ENCODE measurements around the gene BRCC3. TPM values are rescaled to one million over a fixed set of nuclear protein-coding genes. Genes with fewer than 3 reads are reported as not detected.

Gene BRCC3
- total RNA-seq, 3 donors from 2014 or later: 28.5 to 35.7 (median 32.0) TPM

GRCh38 chrX:155026727-155027508 is 44.4 kb upstream of the BRCC3 start, which contains the start of gene FUNDC2:
TSS of gene FUNDC2 (plus strand) at chrX:155026844. CDS start at chrX:155026939, 95 bp downstream.
- TF ChIP-seq, protein P1, sequence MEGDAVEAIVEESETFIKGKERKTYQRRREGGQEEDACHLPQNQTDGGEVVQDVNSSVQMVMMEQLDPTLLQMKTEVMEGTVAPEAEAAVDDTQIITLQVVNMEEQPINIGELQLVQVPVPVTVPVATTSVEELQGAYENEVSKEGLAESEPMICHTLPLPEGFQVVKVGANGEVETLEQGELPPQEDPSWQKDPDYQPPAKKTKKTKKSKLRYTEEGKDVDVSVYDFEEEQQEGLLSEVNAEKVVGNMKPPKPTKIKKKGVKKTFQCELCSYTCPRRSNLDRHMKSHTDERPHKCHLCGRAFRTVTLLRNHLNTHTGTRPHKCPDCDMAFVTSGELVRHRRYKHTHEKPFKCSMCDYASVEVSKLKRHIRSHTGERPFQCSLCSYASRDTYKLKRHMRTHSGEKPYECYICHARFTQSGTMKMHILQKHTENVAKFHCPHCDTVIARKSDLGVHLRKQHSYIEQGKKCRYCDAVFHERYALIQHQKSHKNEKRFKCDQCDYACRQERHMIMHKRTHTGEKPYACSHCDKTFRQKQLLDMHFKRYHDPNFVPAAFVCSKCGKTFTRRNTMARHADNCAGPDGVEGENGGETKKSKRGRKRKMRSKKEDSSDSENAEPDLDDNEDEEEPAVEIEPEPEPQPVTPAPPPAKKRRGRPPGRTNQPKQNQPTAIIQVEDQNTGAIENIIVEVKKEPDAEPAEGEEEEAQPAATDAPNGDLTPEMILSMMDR (IDR thresholded peaks at IDR 0.05): no peak
- H3K4me3 ChIP-seq: peak within 1 kb of the TSS; percentile 28
- no peaks in the 10 kb centered on the region for H3K36me3 ChIP-seq (ENCODE audit: low read depth)
- intact Hi-C loops (cut with DNase I, micrococcal nuclease): no loop called here
- H3K4me1 ChIP-seq (ENCODE audit: low read depth): no peaks in the 10 kb centered on the region
- peak; percentile 92 for ATAC-seq
- DNase-seq: peak; percentile 90 to 97 (median 95)
- H3K9me3 ChIP-seq: no peaks in the 10 kb centered on the region

DNA sequence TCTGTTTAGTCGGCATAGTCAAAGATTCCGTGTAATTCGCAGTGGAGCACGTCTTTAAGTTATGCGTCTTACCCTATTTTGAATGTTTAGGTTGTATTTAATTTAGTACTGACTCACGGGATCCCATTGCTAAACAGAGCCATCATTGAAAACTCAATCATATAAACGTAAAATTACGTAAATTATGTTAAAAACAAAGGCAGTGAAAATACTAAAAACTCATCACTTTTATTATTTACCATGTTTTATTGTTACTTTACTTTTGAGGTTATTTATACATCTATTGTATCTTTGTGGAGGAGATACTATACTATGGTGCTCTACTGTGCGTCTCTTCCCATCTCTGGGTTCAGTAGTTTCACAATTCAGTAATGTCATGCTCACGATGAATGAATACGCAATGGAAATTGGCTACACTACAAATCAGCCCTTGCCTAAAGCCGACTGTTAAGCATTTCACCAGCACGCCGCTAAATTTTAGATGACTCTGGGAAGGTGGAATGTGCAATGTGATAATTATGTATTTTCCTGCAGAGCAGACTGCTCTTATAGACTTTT is 43.7 kb upstream of the BRCC3 start:
- peak in 1 of 3 donors; percentile 33 for DNase-seq

GRCh38 chrX:155028129-155028528 is 43.2 kb upstream of the BRCC3 start:
- no peak overlapping the region for H3K4me3 ChIP-seq
- no peaks in the 10 kb centered on the region for H3K9me3 ChIP-seq
- ATAC-seq (no peak), DNase-seq (no peak)
- TF ChIP-seq, protein P1 (IDR thresholded peaks at IDR 0.05): no peak
- H3K4me1 ChIP-seq (ENCODE audit: low read depth): no peaks in the 10 kb centered on the region
- H3K36me3 ChIP-seq (ENCODE audit: low read depth): no peaks in the 10 kb centered on the region
- intact Hi-C loops (cut with DNase I, micrococcal nuclease): no loop called here

More for the DNA sequence above, 43.7 kb upstream of the BRCC3 start:
- no peaks in the 10 kb centered on the region for H3K9me3 ChIP-seq
- intact Hi-C loops (cut with DNase I, micrococcal nuclease): no loop called here
- TF ChIP-seq, protein P1 (IDR thresholded peaks at IDR 0.05): no peak
- peak overlapping the region; percentile 28 for H3K4me3 ChIP-seq
- ATAC-seq: no peak
- H3K4me1 ChIP-seq (ENCODE audit: low read depth): no peaks in the 10 kb centered on the region
- no peaks in the 10 kb centered on the region for H3K36me3 ChIP-seq (ENCODE audit: low read depth)

DNA sequence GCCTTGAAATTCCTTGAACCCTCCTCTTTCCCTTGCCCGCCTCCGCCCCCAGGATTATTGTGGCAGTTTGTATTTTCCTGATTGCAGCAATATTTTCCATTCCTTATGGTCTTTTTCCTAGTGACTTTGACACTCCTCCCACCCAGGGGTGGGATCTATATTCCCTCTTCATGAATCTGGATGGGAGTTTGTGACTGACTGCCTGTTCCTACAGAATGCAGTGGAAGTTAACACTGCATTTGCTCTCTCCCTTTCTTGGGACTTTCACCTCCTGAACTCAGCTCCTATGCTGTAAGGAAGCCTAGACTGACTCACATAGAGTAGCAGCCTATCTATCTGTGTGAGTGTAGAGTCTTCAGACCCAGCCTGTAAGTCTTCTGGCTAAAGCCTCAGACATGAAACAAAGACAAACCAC is 42.4 kb upstream of the BRCC3 start:
- no peaks in the 10 kb centered on the region for H3K36me3 ChIP-seq (ENCODE audit: low read depth)
- peak in 1 of 3 donors; percentile 4 for DNase-seq
- no peaks in the 10 kb centered on the region for H3K9me3 ChIP-seq
- H3K4me3 ChIP-seq: no peak overlapping the region
- H3K4me1 ChIP-seq (ENCODE audit: low read depth): no peaks in the 10 kb centered on the region
- ATAC-seq: no peak
- intact Hi-C loops (cut with DNase I, micrococcal nuclease): no loop called here
- TF ChIP-seq, protein P1 (IDR thresholded peaks at IDR 0.05): no peak

DNA sequence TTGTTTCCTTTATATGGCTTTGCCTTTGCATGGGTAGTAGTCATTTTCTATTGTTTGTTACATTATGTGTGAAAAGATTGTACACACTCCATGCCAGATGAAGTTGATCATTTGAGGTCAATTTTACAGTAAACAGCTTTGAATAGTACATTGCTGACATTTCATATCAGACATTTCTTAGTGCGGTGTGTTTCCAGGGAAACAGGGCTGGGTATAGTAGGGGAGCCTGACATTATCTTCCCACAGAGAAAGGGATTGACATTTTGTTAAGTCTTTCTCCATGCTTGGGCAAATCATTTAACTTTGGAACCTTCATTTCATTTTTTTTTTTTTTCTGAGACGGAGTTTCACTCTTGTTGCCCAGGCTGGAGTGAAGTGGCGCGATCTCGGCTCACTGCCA is 39.7 kb upstream of the BRCC3 start:
- DNase-seq: no peak
- ATAC-seq: no peak
- H3K36me3 ChIP-seq (ENCODE audit: low read depth): no peaks in the 10 kb centered on the region
- intact Hi-C loops (cut with DNase I, micrococcal nuclease): no loop called here
- H3K4me1 ChIP-seq (ENCODE audit: low read depth): no peaks in the 10 kb centered on the region
- TF ChIP-seq, protein P1 (IDR thresholded peaks at IDR 0.05): no peak
- H3K9me3 ChIP-seq: no peaks in the 10 kb centered on the region
- H3K4me3 ChIP-seq: no peak overlapping the region

All from mucosa of descending colon (tissue), 3 donors.